ENCODE measurements around the gene SPAG9.

GRCh38 chr17:50949989-50950877 lies 170.4 kb downstream of the SPAG9 start:
- TF ChIP-seq CTCF (IDR thresholded peaks at IDR 0.05 in 4 of 5, conservative IDR thresholded peaks at IDR 0.05 in 1 of 5): peak; percentile 79 to 96 (median 86)
- TF ChIP-seq POLR2A (IDR thresholded peaks at IDR 0.05): peak; percentile 29 to 47

All from gastrocnemius medialis (tissue), 4 donors.